Measurements from ENCODE around the gene MON1B. TPM values are rescaled to one million over a fixed set of nuclear protein-coding genes. Genes with fewer than 3 reads are reported as not detected.
A peak's percentile ranks its signal among the peaks of the same experiment; 100 is the strongest.

The MON1B gene
- total and polyA plus RNA-seq, 2 of the 8 experiments (the other 6 are each of a cell fraction or from before 2014, with no cell fraction given) = 20.0 to 45.9 TPM

- Histone ChIP-seq H2BK20ac (ENCODE audit: low read length) (no peak overlapping the region), H4K20me1 (replicated peaks in 1 of 2; ENCODE audit: control insufficient read depth in 1 of 2, insufficient read depth in 2 of 2, low read length in 2 of 2) (no peaks in the 10 kb centered on the region), H2BK15ac (ENCODE audit: low read length) (no peak overlapping the region), H3K9me3 (ENCODE audit: insufficient read depth in 2 of 2, low read depth in 1 of 2, low read length in 1 of 2) (no peaks in the 10 kb centered on the region), H3K4me2 (ENCODE audit: insufficient read depth in 1 of 2, low read depth in 2 of 2, low read length in 2 of 2) (no peak overlapping the region), H3K4ac (replicated peaks; ENCODE audit: insufficient read length, low read depth, low read length) (no peak overlapping the region), H3K27me3 (replicated peaks in 1 of 4; ENCODE audit: control insufficient read depth in 3 of 4, extremely low read depth in 1 of 4, insufficient read depth in 3 of 4, low read length in 3 of 4) (no peaks in the 10 kb centered on the region), H3K18ac (ENCODE audit: extremely low read depth, low read length) (no peak overlapping the region), H3K23ac (ENCODE audit: insufficient read length) (no peak overlapping the region), H4K5ac (ENCODE audit: insufficient read length, low read depth, low read length) (no peak overlapping the region), H3K36me3 (ENCODE audit: control insufficient read depth in 2 of 4, insufficient read depth in 4 of 4, low read length in 3 of 4) (no peaks in the 10 kb centered on the region), H3K23me2 (ENCODE audit: low read depth, low read length) (no peaks in the 10 kb centered on the region), H3K56ac (replicated peaks; ENCODE audit: insufficient read length, low read depth, low read length) (no peak overlapping the region), H3K27ac (ENCODE audit: low read depth, low read length) (no peak overlapping the region), H3K79me2 (ENCODE audit: control insufficient read depth in 1 of 2, insufficient read depth in 2 of 2, low read length in 2 of 2) (no peaks in the 10 kb centered on the region), H4K8ac (ENCODE audit: extremely low read depth, insufficient read depth, low read length) (no peak overlapping the region), H2AK5ac (ENCODE audit: low read depth, low read length) (no peak overlapping the region), H2BK120ac (replicated peaks; ENCODE audit: low read depth, low read length) (no peak overlapping the region), H3K9ac (replicated peaks in 1 of 4; ENCODE audit: extremely low read depth in 1 of 4, low read depth in 3 of 4, low read length in 3 of 4) (peak overlapping the region in 1 of 4 experiments; percentile 8; a peak in 1 of 7 replicates), H2AFZ (ENCODE audit: low read length) (no peak overlapping the region), H3K79me1 (ENCODE audit: low read depth, low read length) (no peaks in the 10 kb centered on the region), H2BK12ac (ENCODE audit: low read depth, low read length) (no peak overlapping the region), H3K4me3 (ENCODE audit: extremely low read depth in 1 of 4, insufficient read depth in 2 of 4, low read depth in 3 of 4, low read length in 4 of 4) (no peak overlapping the region), H3K14ac (ENCODE audit: insufficient read length) (no peak overlapping the region), H3K4me1 (replicated peaks in 1 of 4; ENCODE audit: control insufficient read depth in 3 of 4, insufficient read depth in 4 of 4, low read length in 3 of 4) (no peaks in the 10 kb centered on the region), H4K91ac (replicated peaks; ENCODE audit: insufficient read length, low read length) (no peak overlapping the region), H2BK5ac (ENCODE audit: low read depth, low read length) (no peak overlapping the region)
- FAIRE-seq (no peak), DNase-seq (ENCODE audit: low read depth in 1 of 2, low spot score in 2 of 2) (no peak)
- ChIA-PET POLR2A (ENCODE audit: partially characterized antibody) (interaction anchor here (0.8 kb wide), 1 partner anchor 10 kb away, joined by 3 read pairs; no protein-coding TSS in a partner anchor), CTCF (ENCODE audit: partially characterized antibody) (interaction anchor here (0.9 to 1.7 kb wide), 4 partner anchors 9 to 338 kb away, joined by 3 to 7 read pairs (median 4); partner anchors contain the start of gene ADAMTS18)
- WGBS, 2 experiments (ENCODE audit: extremely low coverage in 1 of 2, insufficient coverage in 1 of 2, insufficient read length in 1 of 2, insufficient replicate concordance in 2 of 2, low coverage in 1 of 2, low lambda C conversion rate in 2 of 2, missing lambda C conversion rate in 1 of 2) = 97% methylated on average over 2 of the region's 2 CpGs; no CpG with 5 or more reads in 1 of the 2 experiments
- no peak for TF ChIP-seq CHD1 (IDR thresholded peaks at IDR 0.05; ENCODE audit: low read depth, low read length)
- no peak for TF ChIP-seq EGR1 (IDR thresholded peaks at IDR 0.05; ENCODE audit: borderline replicate concordance, low read depth, low read length)
- TF ChIP-seq SRF (IDR thresholded peaks at IDR 0.05; ENCODE audit: low read depth, low read length) = no peak
- no peak for TF ChIP-seq JUN (IDR thresholded peaks at IDR 0.05; ENCODE audit: low read depth, low read length)
- no peak for TF ChIP-seq TCF12 (IDR thresholded peaks at IDR 0.05; ENCODE audit: low read depth, low read length)
These were observed 55.2 kb downstream of the MON1B start for GRCh38 chr16:77246150-77246549.
